Activated naive CD8-positive, alpha-beta T cell treated with anti-CD3 and anti-CD28 coated beads, Interleukin-2, amount 10 ng/mL, durations not matched to agents 7 days and 5 days (primary cell): Measurements from ENCODE around the gene SLC15A5. TPM values are rescaled to one million over a fixed set of nuclear protein-coding genes. Genes with fewer than 3 reads are reported as not detected.

ENCODE experiments used
- ATAC-seq: fragments of 150-1000 bp; cut with Tn5 transposase; one replicate; pipeline ENCODE4 v1.10.0; 2021; ENCODE audit warnings: low read depth, moderate library complexity
- POLR2A ChIA-PET: fragments of 350-600 bp; sonication (Branson Sonifier 250); formaldehyde crosslinking; loops from one replicate; lab custom pipeline; 2021; ENCODE audit warnings: antibody characterized with exemption; lab: Charles Lee
- DNase-seq: peaks from one replicate; pipeline ENCODE4 v3.0.0; 2021
- H3K27ac Mint-ChIP-seq: one replicate; pipeline ENCODE4 v1.8.0; 2022; ENCODE audit warnings: mild to moderate bottlenecking, mixed read lengths
- H3K27me3 Mint-ChIP-seq: one replicate; pipeline ENCODE4 v1.8.0; 2022; ENCODE audit warnings: mild to moderate bottlenecking, moderate library complexity, mixed read lengths
- H3K36me3 Mint-ChIP-seq: one replicate; pipeline ENCODE4 v1.8.0; 2021; ENCODE audit warnings: mild to moderate bottlenecking, mixed read lengths
- H3K4me1 Mint-ChIP-seq: one replicate; pipeline ENCODE4 v1.8.0; 2021; ENCODE audit warnings: mixed read lengths
- H3K4me3 Mint-ChIP-seq: one replicate; pipeline ENCODE4 v1.8.0; 2022; ENCODE audit warnings: mild to moderate bottlenecking, moderate library complexity, mixed read lengths
- H3K9me3 Mint-ChIP-seq: one replicate; pipeline ENCODE4 v1.8.0; 2021; ENCODE audit warnings: mixed read lengths
- total RNA-seq, 2 experiments: library from RNA; stranded (reverse); gene quantifications; one replicate each; pipeline ENCODE4 v1.2.3, GENCODE V29; 2021

SLC15A5 gene
- total RNA-seq, 2 experiments from 2014 or later: not detected

GRCh38 chr12:16189849-16190248 lies 87.6 kb downstream of the SLC15A5 start:
- H3K4me1 Mint-ChIP-seq: no peaks in the 10 kb centered on the region
- no peaks in the 10 kb centered on the region for H3K36me3 Mint-ChIP-seq
- H3K27me3 Mint-ChIP-seq: peaks cover under 1% of the 10 kb centered on the region
- no peaks in the 10 kb centered on the region for H3K9me3 Mint-ChIP-seq
- no peak overlapping the region for H3K4me3 Mint-ChIP-seq
- DNase-seq: no peak
- ATAC-seq: no peak
- POLR2A ChIA-PET: no interaction called here
- no peak overlapping the region for H3K27ac Mint-ChIP-seq

DNA sequence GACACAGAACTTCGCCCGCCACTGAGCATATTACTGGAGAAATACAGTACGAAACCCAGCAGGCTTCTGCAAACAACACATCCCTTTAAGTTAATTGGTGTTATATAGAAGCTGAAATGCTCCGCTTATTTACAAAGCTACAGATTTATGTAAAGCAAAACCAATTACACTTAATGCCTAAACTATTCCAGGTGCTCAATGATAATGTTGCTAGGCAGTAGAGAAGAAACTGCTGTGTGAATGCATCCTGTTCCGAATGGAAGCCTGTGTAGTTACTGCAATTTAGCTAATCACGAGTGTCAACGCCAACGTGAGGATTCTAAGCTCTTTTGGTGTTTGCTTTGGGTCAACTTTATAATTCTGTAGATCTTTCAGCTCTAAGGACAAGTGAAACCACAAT lies 89.8 kb downstream of the SLC15A5 start:
- H3K36me3 Mint-ChIP-seq: no peaks in the 10 kb centered on the region
- H3K4me3 Mint-ChIP-seq: no peak overlapping the region
- H3K27me3 Mint-ChIP-seq: no peaks in the 10 kb centered on the region
- H3K9me3 Mint-ChIP-seq: no peaks in the 10 kb centered on the region
- H3K4me1 Mint-ChIP-seq: no peaks in the 10 kb centered on the region
- H3K27ac Mint-ChIP-seq: no peak overlapping the region
- POLR2A ChIA-PET: no interaction called here
- DNase-seq (no peak), ATAC-seq (no peak)

DNA sequence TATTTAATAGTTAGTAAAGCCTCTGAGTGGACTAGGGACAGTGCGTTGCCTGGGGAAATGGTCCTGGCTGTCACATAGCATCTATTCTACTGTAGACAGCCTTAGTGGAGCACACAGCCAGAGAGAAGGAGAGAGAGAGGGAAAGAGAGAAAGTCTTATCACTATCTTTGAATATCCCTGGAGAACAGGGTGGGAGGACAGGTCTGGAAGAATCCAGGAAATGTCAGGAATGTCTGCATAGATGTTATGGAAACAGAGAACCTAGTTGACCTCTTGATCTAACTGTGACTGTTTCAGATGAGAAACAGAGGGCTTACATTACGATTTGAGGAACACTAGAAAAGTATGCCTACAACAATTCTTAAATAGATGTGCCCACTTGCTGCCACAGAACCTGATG lies 92.8 kb downstream of the SLC15A5 start:
- Mint-ChIP-seq H3K4me3 (no peak overlapping the region), H3K9me3 (no peaks in the 10 kb centered on the region), H3K27me3 (no peaks in the 10 kb centered on the region), H3K27ac (no peak overlapping the region), H3K36me3 (no peaks in the 10 kb centered on the region), H3K4me1 (no peaks in the 10 kb centered on the region)
- DNase-seq: no peak
- POLR2A ChIA-PET: no interaction called here
- no peak for ATAC-seq

GRCh38 chr12:16183541-16183940 lies 93.9 kb downstream of the SLC15A5 start:
- peaks cover 2% of the 10 kb centered on the region for H3K9me3 Mint-ChIP-seq
- ATAC-seq: no peak
- no peaks in the 10 kb centered on the region for H3K4me1 Mint-ChIP-seq
- H3K36me3 Mint-ChIP-seq: no peaks in the 10 kb centered on the region
- POLR2A ChIA-PET: no interaction called here
- DNase-seq: no peak
- H3K27ac Mint-ChIP-seq: no peak overlapping the region
- H3K27me3 Mint-ChIP-seq: no peaks in the 10 kb centered on the region
- no peak overlapping the region for H3K4me3 Mint-ChIP-seq

DNA sequence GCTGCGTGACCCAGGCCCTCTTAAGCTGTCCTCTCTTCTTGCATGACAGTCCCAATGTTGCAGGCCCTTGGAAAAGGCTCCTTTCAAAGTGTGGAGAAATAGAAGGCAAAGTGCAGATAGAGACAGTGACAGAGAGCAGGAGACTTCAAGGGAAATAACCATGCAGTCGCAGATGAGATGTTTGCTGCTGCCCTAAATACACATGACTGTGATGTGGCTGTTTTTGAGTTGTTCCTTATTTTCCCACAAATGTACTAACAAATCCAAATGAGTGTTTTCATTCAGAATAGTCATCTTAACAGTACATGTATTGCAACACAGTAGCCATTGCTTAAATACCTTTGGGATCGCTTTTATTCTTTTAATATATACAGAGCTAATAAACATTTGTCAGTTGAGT lies 101.6 kb downstream of the SLC15A5 start:
- H3K4me1 Mint-ChIP-seq: no peaks in the 10 kb centered on the region
- H3K27me3 Mint-ChIP-seq: no peaks in the 10 kb centered on the region
- no peaks in the 10 kb centered on the region for H3K36me3 Mint-ChIP-seq
- POLR2A ChIA-PET: no interaction called here
- ATAC-seq (no peak), DNase-seq (no peak)
- H3K27ac Mint-ChIP-seq: no peak overlapping the region
- H3K9me3 Mint-ChIP-seq: peaks cover 2% of the 10 kb centered on the region
- H3K4me3 Mint-ChIP-seq: no peak overlapping the region

GRCh38 chr12:16174282-16174681 lies 103.2 kb downstream of the SLC15A5 start:
- no peaks in the 10 kb centered on the region for H3K36me3 Mint-ChIP-seq
- no peaks in the 10 kb centered on the region for H3K27me3 Mint-ChIP-seq
- POLR2A ChIA-PET: no interaction called here
- H3K9me3 Mint-ChIP-seq: peaks cover 2% of the 10 kb centered on the region
- no peak overlapping the region for H3K4me3 Mint-ChIP-seq
- H3K4me1 Mint-ChIP-seq: no peaks in the 10 kb centered on the region
- no peak overlapping the region for H3K27ac Mint-ChIP-seq
- ATAC-seq (no peak), DNase-seq (no peak)

- Mint-ChIP-seq H3K36me3 (no peaks in the 10 kb centered on the region), H3K4me1 (no peaks in the 10 kb centered on the region), H3K27ac (no peak overlapping the region), H3K4me3 (no peak overlapping the region), H3K9me3 (no peaks in the 10 kb centered on the region), H3K27me3 (no peaks in the 10 kb centered on the region)
- DNase-seq (no peak), ATAC-seq (no peak)
- POLR2A ChIA-PET: no interaction called here
Observed at GRCh38 chr12:16171348-16171747, 106.1 kb downstream of the SLC15A5 start.

DNA sequence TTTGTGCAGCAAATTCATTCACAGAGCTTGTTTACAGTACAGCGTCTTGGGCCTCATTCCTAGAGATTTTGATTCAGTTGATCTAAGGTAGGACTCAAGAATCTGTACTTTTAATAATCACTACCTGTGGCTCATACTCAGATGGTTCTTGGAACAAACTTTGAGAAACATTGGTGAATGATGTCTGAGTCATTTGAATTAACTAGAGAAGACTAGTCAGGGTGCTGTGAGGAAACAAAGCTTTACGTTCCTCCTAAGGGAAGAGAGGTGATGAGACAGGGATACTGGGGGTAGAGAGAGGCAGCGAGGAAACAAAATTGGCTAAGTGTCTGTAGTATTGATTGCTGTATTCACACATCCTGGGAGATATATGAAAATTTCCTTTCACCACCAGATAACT lies 109.4 kb downstream of the SLC15A5 start:
- ATAC-seq: no peak
- no peak for DNase-seq
- POLR2A ChIA-PET: no interaction called here
- Mint-ChIP-seq H3K9me3 (no peaks in the 10 kb centered on the region), H3K27ac (no peak overlapping the region), H3K4me3 (no peak overlapping the region), H3K27me3 (no peaks in the 10 kb centered on the region), H3K4me1 (no peaks in the 10 kb centered on the region), H3K36me3 (no peaks in the 10 kb centered on the region)

- no peaks in the 10 kb centered on the region for H3K27me3 Mint-ChIP-seq
- no peak for ATAC-seq
- no peak overlapping the region for H3K27ac Mint-ChIP-seq
- no peak overlapping the region for H3K4me3 Mint-ChIP-seq
- no peak for DNase-seq
- POLR2A ChIA-PET: no interaction called here
- H3K4me1 Mint-ChIP-seq: no peaks in the 10 kb centered on the region
- no peaks in the 10 kb centered on the region for H3K9me3 Mint-ChIP-seq
- no peaks in the 10 kb centered on the region for H3K36me3 Mint-ChIP-seq
Observed at GRCh38 chr12:16166563-16167470, 110.7 kb downstream of the SLC15A5 start.

DNA sequence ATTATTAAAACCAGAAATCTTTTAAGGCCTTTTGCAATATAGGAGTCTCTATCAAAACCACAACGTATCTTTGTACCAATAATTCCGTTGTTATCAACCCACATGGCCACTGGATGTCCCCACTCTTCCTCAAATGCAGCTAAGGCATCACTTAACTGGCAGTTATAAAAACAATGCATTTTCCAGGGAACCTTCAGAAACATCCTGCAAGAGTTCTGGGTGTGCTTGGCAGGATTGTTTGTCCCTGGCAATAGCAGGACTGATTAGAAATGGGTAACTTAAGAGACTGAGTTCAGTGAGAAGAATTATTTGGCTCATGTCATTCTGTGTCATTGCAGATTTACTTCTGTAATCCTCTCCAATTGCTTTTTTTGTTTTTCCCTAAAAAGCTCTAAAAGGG lies 112.0 kb downstream of the SLC15A5 start:
- Mint-ChIP-seq H3K36me3 (no peaks in the 10 kb centered on the region), H3K9me3 (no peaks in the 10 kb centered on the region)

GRCh38 chr12:16163901-16164300 lies 113.6 kb downstream of the SLC15A5 start:
- no peak overlapping the region for H3K27ac Mint-ChIP-seq
- H3K36me3 Mint-ChIP-seq: no peaks in the 10 kb centered on the region
- no peaks in the 10 kb centered on the region for H3K9me3 Mint-ChIP-seq
- POLR2A ChIA-PET: no interaction called here
- no peaks in the 10 kb centered on the region for H3K27me3 Mint-ChIP-seq
- no peaks in the 10 kb centered on the region for H3K4me1 Mint-ChIP-seq
- ATAC-seq: no peak
- no peak for DNase-seq
- H3K4me3 Mint-ChIP-seq: no peak overlapping the region

More for the DNA sequence above, 112.0 kb downstream of the SLC15A5 start:
- H3K27me3 Mint-ChIP-seq: no peaks in the 10 kb centered on the region
- no peak for DNase-seq
- no peak overlapping the region for H3K4me3 Mint-ChIP-seq
- no peak for ATAC-seq
- no peak overlapping the region for H3K27ac Mint-ChIP-seq
- no peaks in the 10 kb centered on the region for H3K4me1 Mint-ChIP-seq
- POLR2A ChIA-PET: no interaction called here

DNA sequence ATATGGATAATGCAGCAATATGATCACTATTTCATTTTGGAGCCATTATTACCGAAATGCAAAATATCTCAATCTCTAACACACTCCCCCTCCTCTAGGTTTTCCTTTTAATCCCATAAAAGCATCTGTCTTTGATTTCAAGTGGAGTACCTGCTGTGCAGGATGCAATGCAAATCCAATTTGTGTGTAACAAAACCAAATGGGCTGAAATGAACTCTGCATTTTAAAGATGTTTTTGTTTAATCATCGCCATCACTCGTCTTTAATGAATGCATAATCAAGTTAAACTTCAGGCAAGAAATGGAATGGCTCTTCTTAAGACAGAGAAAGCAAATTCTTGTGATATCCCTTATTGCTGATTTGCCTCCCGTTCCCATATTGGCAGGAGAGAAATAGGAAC lies 114.3 kb downstream of the SLC15A5 start:
- Mint-ChIP-seq H3K4me1 (no peaks in the 10 kb centered on the region), H3K4me3 (no peak overlapping the region), H3K36me3 (no peaks in the 10 kb centered on the region), H3K27me3 (no peaks in the 10 kb centered on the region), H3K9me3 (no peaks in the 10 kb centered on the region), H3K27ac (no peak overlapping the region)
- POLR2A ChIA-PET: no interaction called here
- no peak for ATAC-seq
- DNase-seq: no peak

DNA sequence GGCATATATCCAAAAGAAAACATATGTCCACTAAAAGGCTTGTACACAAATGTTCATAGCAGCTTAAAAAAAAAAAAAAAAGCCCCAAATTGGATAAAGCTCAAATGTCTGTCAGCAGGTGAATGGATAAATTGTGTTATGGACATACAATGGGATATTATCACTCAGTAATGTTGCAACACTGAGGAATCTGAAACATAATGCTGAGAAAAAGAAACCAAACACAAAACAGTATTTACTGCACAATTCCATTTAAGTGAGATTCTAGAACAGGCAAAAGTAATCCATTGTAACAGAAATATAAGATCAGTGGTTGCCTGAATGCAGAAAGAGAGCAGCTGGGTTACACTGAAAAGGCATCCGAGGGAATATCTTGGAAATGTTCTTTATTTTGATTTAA lies 117.9 kb downstream of the SLC15A5 start:
- Mint-ChIP-seq H3K27ac (no peak overlapping the region), H3K36me3 (no peaks in the 10 kb centered on the region), H3K27me3 (no peaks in the 10 kb centered on the region), H3K4me3 (no peak overlapping the region), H3K4me1 (no peaks in the 10 kb centered on the region), H3K9me3 (no peaks in the 10 kb centered on the region)
- no peak for ATAC-seq
- no peak for DNase-seq
- POLR2A ChIA-PET: no interaction called here

DNA sequence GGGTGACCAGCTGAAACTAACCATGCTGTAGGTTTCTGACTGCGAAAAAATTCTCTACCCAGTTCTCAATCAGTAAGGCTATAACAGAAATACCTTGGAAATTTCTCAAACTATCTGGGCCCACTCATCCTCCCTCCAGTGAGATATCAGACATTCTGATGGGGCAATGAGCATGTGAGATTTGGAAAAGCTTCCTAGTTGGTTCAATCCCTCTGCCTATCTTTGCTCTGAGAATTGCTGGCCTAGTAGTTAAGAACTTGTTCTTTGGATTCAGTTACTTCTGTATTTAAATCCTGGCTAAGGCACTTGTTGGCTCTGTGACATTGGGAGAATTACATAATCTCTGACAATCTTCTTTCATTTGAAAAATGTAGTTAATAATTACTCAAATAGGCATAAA lies 119.4 kb downstream of the SLC15A5 start:
- H3K27me3 Mint-ChIP-seq: no peaks in the 10 kb centered on the region
- H3K9me3 Mint-ChIP-seq: no peaks in the 10 kb centered on the region
- no peak overlapping the region for H3K27ac Mint-ChIP-seq
- POLR2A ChIA-PET: no interaction called here
- no peak overlapping the region for H3K4me3 Mint-ChIP-seq
- DNase-seq (no peak), ATAC-seq (no peak)
- H3K36me3 Mint-ChIP-seq: no peaks in the 10 kb centered on the region
- H3K4me1 Mint-ChIP-seq: no peaks in the 10 kb centered on the region
